ENCODE results near the gene ARL4D. TPM values are rescaled to one million over a fixed set of nuclear protein-coding genes. Genes with fewer than 3 reads are reported as not detected.

Gene ARL4D
- total RNA-seq, 1 donor from 2014 or later: 19.7 TPM

DNA sequence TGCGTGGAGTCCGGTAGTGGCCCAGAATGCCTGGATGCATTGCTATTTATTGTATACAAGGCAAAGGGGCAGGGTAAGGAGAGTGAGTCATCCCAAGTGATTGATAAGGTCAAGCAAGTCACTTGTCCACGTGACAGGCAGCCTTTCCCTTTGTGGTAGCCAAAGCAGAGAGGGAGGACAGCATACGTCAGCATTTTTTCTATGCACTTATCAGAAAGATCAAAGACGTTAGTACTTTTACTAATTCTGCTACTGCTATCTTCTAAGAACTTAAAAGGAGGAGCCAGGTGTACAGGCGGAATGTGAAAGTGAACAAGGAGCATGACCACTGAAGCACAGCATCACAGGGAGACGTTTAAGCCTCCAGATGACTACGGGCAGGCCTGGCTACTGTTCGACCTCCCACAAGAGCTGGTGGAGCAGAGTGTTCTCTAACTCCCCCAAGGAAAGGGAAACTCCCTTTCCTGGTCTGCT lies 47.9 kb upstream of the ARL4D start:
- Histone ChIP-seq H3K36me3 (ENCODE audit: insufficient read depth, low read length) (no peaks in the 10 kb centered on the region), H3K4me2 (ENCODE audit: low read length) (no peak overlapping the region), H2AFZ (ENCODE audit: low read depth, low read length) (no peak overlapping the region), H3K79me2 (ENCODE audit: insufficient read depth, low read length) (peaks cover 7% of the 10 kb centered on the region), H3K27me3 (ENCODE audit: insufficient read depth, low read length) (no peaks in the 10 kb centered on the region), H3K9me3 (ENCODE audit: insufficient read depth, low read depth, low read length) (peaks cover 38% of the 10 kb centered on the region), H3K4me3 (ENCODE audit: insufficient read depth, low read depth, low read length) (no peak overlapping the region), H3K9ac (ENCODE audit: low read length) (no peak overlapping the region), H4K20me1 (ENCODE audit: insufficient read depth, low read length) (peaks cover 5% of the 10 kb centered on the region), H3K4me1 (ENCODE audit: insufficient read depth, low read length) (no peaks in the 10 kb centered on the region), H3K27ac (ENCODE audit: low read depth, low read length) (no peak overlapping the region)
- no peak overlapping the region for H3K27ac Mint-ChIP-seq (ENCODE audit: unreplicated experiment)
- DNase-seq (ENCODE audit: low read depth) (no peak), FAIRE-seq (no peak)
- TF ChIP-seq, protein P1, sequence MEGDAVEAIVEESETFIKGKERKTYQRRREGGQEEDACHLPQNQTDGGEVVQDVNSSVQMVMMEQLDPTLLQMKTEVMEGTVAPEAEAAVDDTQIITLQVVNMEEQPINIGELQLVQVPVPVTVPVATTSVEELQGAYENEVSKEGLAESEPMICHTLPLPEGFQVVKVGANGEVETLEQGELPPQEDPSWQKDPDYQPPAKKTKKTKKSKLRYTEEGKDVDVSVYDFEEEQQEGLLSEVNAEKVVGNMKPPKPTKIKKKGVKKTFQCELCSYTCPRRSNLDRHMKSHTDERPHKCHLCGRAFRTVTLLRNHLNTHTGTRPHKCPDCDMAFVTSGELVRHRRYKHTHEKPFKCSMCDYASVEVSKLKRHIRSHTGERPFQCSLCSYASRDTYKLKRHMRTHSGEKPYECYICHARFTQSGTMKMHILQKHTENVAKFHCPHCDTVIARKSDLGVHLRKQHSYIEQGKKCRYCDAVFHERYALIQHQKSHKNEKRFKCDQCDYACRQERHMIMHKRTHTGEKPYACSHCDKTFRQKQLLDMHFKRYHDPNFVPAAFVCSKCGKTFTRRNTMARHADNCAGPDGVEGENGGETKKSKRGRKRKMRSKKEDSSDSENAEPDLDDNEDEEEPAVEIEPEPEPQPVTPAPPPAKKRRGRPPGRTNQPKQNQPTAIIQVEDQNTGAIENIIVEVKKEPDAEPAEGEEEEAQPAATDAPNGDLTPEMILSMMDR (IDR thresholded peaks at IDR 0.05; ENCODE audit: insufficient read depth, low read depth, low read length): no peak
- TF ChIP-seq EZH2 (IDR thresholded peaks at IDR 0.05; ENCODE audit: insufficient read depth, low read length): no peak
- H3K36me3 Mint-ChIP-seq (ENCODE audit: low read depth, unreplicated experiment): peaks cover 34% of the 10 kb centered on the region
- peaks cover 37% of the 10 kb centered on the region for H3K9me3 Mint-ChIP-seq (ENCODE audit: unreplicated experiment)
- H3K4me1 Mint-ChIP-seq (ENCODE audit: low read depth, unreplicated experiment): no peaks in the 10 kb centered on the region
- H3K27me3 Mint-ChIP-seq (ENCODE audit: low read depth, unreplicated experiment): no peaks in the 10 kb centered on the region
- H3K4me3 Mint-ChIP-seq (ENCODE audit: unreplicated experiment): no peak overlapping the region

DNA sequence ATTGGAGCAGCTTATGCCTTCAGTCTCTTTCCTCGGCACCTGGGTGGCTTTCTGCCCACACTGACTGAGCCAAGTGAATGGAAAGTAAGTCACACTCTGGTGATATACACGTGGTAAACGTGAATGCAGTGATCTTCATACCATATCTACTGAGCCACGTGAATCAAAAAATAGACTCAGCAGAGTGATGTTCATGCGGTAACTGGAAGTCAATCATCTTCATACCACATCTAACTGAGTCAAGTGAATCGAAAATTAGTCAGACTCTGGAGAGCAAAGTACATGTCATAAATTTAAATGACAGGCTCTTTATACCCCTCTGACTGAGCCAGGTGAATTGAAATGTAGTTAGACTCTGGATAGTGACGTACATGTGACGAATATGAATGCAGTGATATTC lies 47.1 kb upstream of the ARL4D start:
- H3K9me3 ChIP-seq (ENCODE audit: insufficient read depth, low read depth, low read length): peaks cover 38% of the 10 kb centered on the region
- H3K79me2 ChIP-seq (ENCODE audit: insufficient read depth, low read length): peaks cover 10% of the 10 kb centered on the region
- H4K20me1 ChIP-seq (ENCODE audit: insufficient read depth, low read length): peaks cover 13% of the 10 kb centered on the region
- H3K4me1 ChIP-seq (ENCODE audit: insufficient read depth, low read length): peaks cover 4% of the 10 kb centered on the region
- Mint-ChIP-seq H3K27ac (ENCODE audit: unreplicated experiment) (no peak overlapping the region), H3K4me3 (ENCODE audit: unreplicated experiment) (no peak overlapping the region), H3K36me3 (ENCODE audit: low read depth, unreplicated experiment) (peaks cover 34% of the 10 kb centered on the region), H3K9me3 (ENCODE audit: unreplicated experiment) (peaks cover 37% of the 10 kb centered on the region), H3K27me3 (ENCODE audit: low read depth, unreplicated experiment) (no peaks in the 10 kb centered on the region), H3K4me1 (ENCODE audit: low read depth, unreplicated experiment) (peaks cover 1% of the 10 kb centered on the region)
- H3K27me3 ChIP-seq (ENCODE audit: insufficient read depth, low read length): no peaks in the 10 kb centered on the region
- FAIRE-seq (no peak), DNase-seq (ENCODE audit: low read depth) (no peak)
- no peak overlapping the region for H3K4me3 ChIP-seq (ENCODE audit: insufficient read depth, low read depth, low read length)
- H3K36me3 ChIP-seq (ENCODE audit: insufficient read depth, low read length): no peaks in the 10 kb centered on the region
- no peak overlapping the region for H3K9ac ChIP-seq (ENCODE audit: low read length)
- H3K4me2 ChIP-seq (ENCODE audit: low read length): no peak overlapping the region
- TF ChIP-seq, protein P1 (IDR thresholded peaks at IDR 0.05; ENCODE audit: insufficient read depth, low read depth, low read length): no peak
- no peak for TF ChIP-seq EZH2 (IDR thresholded peaks at IDR 0.05; ENCODE audit: insufficient read depth, low read length)
- no peak overlapping the region for H3K27ac ChIP-seq (ENCODE audit: low read depth, low read length)
- H2AFZ ChIP-seq (ENCODE audit: low read depth, low read length): no peak overlapping the region

DNA sequence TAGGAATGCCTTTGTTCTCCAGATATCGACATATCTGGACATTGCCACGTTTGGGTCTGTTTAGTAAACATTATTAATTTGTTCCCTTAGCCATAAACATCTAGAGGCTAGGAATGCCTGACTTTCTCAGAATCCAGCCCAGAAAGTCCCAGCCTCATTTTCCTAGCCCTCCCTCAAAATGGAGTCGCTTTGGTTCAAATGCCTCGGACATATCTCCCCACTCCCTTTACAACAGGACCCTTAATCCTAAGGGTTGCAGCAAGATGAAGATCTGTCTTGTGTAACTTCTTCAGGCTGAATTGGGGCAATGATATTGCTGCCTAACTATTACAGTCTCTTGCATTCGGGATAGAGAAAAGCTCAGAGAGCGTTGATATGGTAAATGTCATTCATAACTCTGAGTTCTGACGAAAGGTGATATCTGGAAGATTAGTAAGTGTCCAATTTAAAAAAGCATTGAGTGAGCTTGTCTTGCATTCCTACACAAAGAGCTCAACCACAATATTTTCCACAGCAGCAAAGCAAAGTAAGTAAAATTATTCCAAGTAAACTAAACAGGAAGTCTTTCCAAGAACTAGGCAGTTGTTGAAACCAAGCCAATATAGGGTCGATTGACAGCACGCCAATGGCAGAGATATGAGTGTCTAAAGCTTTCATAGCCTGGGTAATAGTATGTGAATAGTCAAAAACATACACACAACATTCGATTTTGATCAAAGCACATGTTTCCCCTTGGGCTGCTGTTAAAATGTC lies 46.0 kb upstream of the ARL4D start:
- Mint-ChIP-seq H3K4me3 (ENCODE audit: unreplicated experiment) (no peak overlapping the region), H3K27me3 (ENCODE audit: low read depth, unreplicated experiment) (no peaks in the 10 kb centered on the region), H3K4me1 (ENCODE audit: low read depth, unreplicated experiment) (peaks cover 6% of the 10 kb centered on the region), H3K36me3 (ENCODE audit: low read depth, unreplicated experiment) (peaks cover 30% of the 10 kb centered on the region), H3K27ac (ENCODE audit: unreplicated experiment) (no peak overlapping the region), H3K9me3 (ENCODE audit: unreplicated experiment) (peaks cover 29% of the 10 kb centered on the region)
- no peak overlapping the region for H3K4me3 ChIP-seq (ENCODE audit: insufficient read depth, low read depth, low read length)
- H4K20me1 ChIP-seq (ENCODE audit: insufficient read depth, low read length): peaks cover 17% of the 10 kb centered on the region
- no peak overlapping the region for H3K27ac ChIP-seq (ENCODE audit: low read depth, low read length)
- H3K27me3 ChIP-seq (ENCODE audit: insufficient read depth, low read length): no peaks in the 10 kb centered on the region
- no peaks in the 10 kb centered on the region for H3K36me3 ChIP-seq (ENCODE audit: insufficient read depth, low read length)
- H2AFZ ChIP-seq (ENCODE audit: low read depth, low read length): no peak overlapping the region
- H3K4me1 ChIP-seq (ENCODE audit: insufficient read depth, low read length): peaks cover 14% of the 10 kb centered on the region
- H3K9me3 ChIP-seq (ENCODE audit: insufficient read depth, low read depth, low read length): peaks cover 27% of the 10 kb centered on the region
- H3K4me2 ChIP-seq (ENCODE audit: low read length): no peak overlapping the region
- TF ChIP-seq, protein P1 (IDR thresholded peaks at IDR 0.05; ENCODE audit: insufficient read depth, low read depth, low read length): no peak
- no peak for TF ChIP-seq EZH2 (IDR thresholded peaks at IDR 0.05; ENCODE audit: insufficient read depth, low read length)
- DNase-seq (ENCODE audit: low read depth): no peak
- H3K9ac ChIP-seq (ENCODE audit: low read length): no peak overlapping the region
- peaks cover 5% of the 10 kb centered on the region for H3K79me2 ChIP-seq (ENCODE audit: insufficient read depth, low read length)
- FAIRE-seq: peak; percentile 58
